Measurements from ENCODE around the gene KPNA3.

GRCh38 chr13:49679246-49679645, 113.2 kb downstream of the KPNA3 start:
- TF ChIP-seq USF1 (IDR thresholded peaks at IDR 0.05; ENCODE audit: borderline replicate concordance, low read depth): no peak
- no peak for TF ChIP-seq RFX5 (IDR thresholded peaks at IDR 0.05; ENCODE audit: low read length)
- no peak for TF ChIP-seq REST (IDR thresholded peaks at IDR 0.05; ENCODE audit: low read depth, low read length)
- no peak for TF ChIP-seq MXI1 (IDR thresholded peaks at IDR 0.05; ENCODE audit: low read depth, low read length)
- no peak for TF ChIP-seq TAF1 (IDR thresholded peaks at IDR 0.05; ENCODE audit: borderline replicate concordance, low read depth, low read length)
- no peak for TF ChIP-seq CTCF (IDR thresholded peaks at IDR 0.05)
- no peak for TF ChIP-seq YY1 (IDR thresholded peaks at IDR 0.05; ENCODE audit: low read depth)
- TF ChIP-seq IRF3 (IDR thresholded peaks at IDR 0.05; ENCODE audit: low read depth, low read length): no peak
- TF ChIP-seq GABPA (IDR thresholded peaks at IDR 0.05; ENCODE audit: low read depth): no peak
- TF ChIP-seq POLR2AphosphoS5 (IDR thresholded peaks at IDR 0.05; ENCODE audit: low read depth, low read length): no peak
- TF ChIP-seq MAX (IDR thresholded peaks at IDR 0.05; ENCODE audit: low read depth): no peak
- no peak for TF ChIP-seq RCOR1 (IDR thresholded peaks at IDR 0.05; ENCODE audit: low read length)
- no peak for TF ChIP-seq SMC3 (IDR thresholded peaks at IDR 0.05; ENCODE audit: low read depth, low read length)

Data from SK-N-SH (cell line).